ENCODE results near the gene ARRB1. TPM values are rescaled to one million over a fixed set of nuclear protein-coding genes. Genes with fewer than 3 reads are reported as not detected.

ARRB1 gene
- total RNA-seq, 6 experiments from 2014 or later, result 10.8 to 14.4 (median 11.2) TPM

- H3K27me3 Mint-ChIP-seq (ENCODE audit: insufficient read depth), result peaks cover 4% of the 10 kb centered on the region
- peaks cover 55% of the 10 kb centered on the region for H3K4me1 Mint-ChIP-seq (ENCODE audit: low read depth)
- TF ChIP-seq, protein P1, sequence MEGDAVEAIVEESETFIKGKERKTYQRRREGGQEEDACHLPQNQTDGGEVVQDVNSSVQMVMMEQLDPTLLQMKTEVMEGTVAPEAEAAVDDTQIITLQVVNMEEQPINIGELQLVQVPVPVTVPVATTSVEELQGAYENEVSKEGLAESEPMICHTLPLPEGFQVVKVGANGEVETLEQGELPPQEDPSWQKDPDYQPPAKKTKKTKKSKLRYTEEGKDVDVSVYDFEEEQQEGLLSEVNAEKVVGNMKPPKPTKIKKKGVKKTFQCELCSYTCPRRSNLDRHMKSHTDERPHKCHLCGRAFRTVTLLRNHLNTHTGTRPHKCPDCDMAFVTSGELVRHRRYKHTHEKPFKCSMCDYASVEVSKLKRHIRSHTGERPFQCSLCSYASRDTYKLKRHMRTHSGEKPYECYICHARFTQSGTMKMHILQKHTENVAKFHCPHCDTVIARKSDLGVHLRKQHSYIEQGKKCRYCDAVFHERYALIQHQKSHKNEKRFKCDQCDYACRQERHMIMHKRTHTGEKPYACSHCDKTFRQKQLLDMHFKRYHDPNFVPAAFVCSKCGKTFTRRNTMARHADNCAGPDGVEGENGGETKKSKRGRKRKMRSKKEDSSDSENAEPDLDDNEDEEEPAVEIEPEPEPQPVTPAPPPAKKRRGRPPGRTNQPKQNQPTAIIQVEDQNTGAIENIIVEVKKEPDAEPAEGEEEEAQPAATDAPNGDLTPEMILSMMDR (IDR thresholded peaks at IDR 0.05), result no peak; the same call in 1 of the 2 replicates
- H3K4me3 Mint-ChIP-seq, result peak overlapping the region; percentile 88
- no peaks in the 10 kb centered on the region for H3K36me3 Mint-ChIP-seq (ENCODE audit: low read depth)
- H3K9me3 Mint-ChIP-seq, result no peaks in the 10 kb centered on the region
- peak; percentile 18 for DNase-seq
- peak overlapping the region; percentile 62 for H3K27ac Mint-ChIP-seq
Observed at GRCh38 chr11:75351791-75352587, 528 bp upstream of the ARRB1 start.

- DNase-seq, result no peak
- TF ChIP-seq, protein P1 (IDR thresholded peaks at IDR 0.05), result 0 out of 2 replicates have a peak, but pooled peaks have one; percentile 35
- H3K27ac Mint-ChIP-seq, result peak overlapping the region; percentile 63
- H3K4me1 Mint-ChIP-seq (ENCODE audit: low read depth), result peaks cover 58% of the 10 kb centered on the region
- H3K36me3 Mint-ChIP-seq (ENCODE audit: low read depth), result no peaks in the 10 kb centered on the region
- H3K27me3 Mint-ChIP-seq (ENCODE audit: insufficient read depth), result peaks cover 1% of the 10 kb centered on the region
- peak overlapping the region; percentile 88 for H3K4me3 Mint-ChIP-seq
- no peaks in the 10 kb centered on the region for H3K9me3 Mint-ChIP-seq
Observed at GRCh38 chr11:75350743-75351540, 519 bp downstream of the ARRB1 start.

DNA sequence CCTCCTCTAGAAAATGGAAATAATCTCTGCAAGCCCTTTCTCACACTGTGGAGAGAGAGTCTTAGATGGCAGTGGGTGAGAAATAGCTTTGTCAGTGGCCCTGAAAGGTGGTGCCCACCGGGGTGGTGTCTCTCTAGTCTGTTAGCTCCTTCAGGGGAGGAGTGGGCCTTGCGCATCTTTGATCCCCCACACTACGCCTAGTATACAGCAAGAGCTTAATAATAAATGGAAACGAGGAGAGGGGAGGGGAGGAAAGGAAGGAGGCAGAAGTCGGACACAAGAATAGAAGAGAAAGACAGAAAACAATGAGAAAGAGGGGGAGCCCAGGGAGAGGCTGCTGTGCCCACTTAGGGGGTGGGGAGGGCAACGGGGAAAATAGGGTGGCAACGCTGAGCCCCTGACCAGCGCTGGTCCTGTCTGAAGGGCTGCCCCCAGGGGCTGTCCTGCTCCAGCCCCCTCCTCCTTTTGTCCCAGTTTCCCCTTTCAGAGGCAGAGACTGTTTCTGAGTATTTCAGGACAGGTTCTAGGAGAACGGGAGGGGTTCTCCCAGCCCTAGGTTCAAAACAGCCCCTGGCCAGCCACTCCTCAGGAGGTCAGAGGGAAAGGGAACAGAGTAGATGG, 1.2 kb downstream of the ARRB1 start:
- H3K4me1 Mint-ChIP-seq (ENCODE audit: low read depth), result peaks cover 59% of the 10 kb centered on the region
- TF ChIP-seq, protein P1 (IDR thresholded peaks at IDR 0.05), result no peak
- peaks cover 1% of the 10 kb centered on the region for H3K27me3 Mint-ChIP-seq (ENCODE audit: insufficient read depth)
- no peaks in the 10 kb centered on the region for H3K9me3 Mint-ChIP-seq
- peak overlapping the region; percentile 88 for H3K4me3 Mint-ChIP-seq
- peak overlapping the region; percentile 63 for H3K27ac Mint-ChIP-seq
- DNase-seq, result no peak
- H3K36me3 Mint-ChIP-seq (ENCODE audit: low read depth), result no peaks in the 10 kb centered on the region

GRCh38 chr11:75349521-75350116, 1.8 kb downstream of the ARRB1 start:
- Mint-ChIP-seq H3K36me3 (ENCODE audit: low read depth) (no peaks in the 10 kb centered on the region), H3K4me1 (ENCODE audit: low read depth) (peaks cover 63% of the 10 kb centered on the region), H3K27ac (peak overlapping the region; percentile 33; the same call in 1 of the 2 replicates), H3K27me3 (ENCODE audit: insufficient read depth) (peaks cover 1% of the 10 kb centered on the region), H3K9me3 (no peaks in the 10 kb centered on the region), H3K4me3 (peak overlapping the region; percentile 30; the same call in 1 of the 2 replicates)
- DNase-seq, result no peak
- TF ChIP-seq, protein P1 (IDR thresholded peaks at IDR 0.05), result no peak

Data from HFFc6 (cell line).